Fibroblast of skin of back (primary cell): ENCODE results near the gene ADRA2C.

Experiments
- DNase-seq: peaks from one replicate; pipeline ENCODE4 v3.0.0-alpha.2; 2013

Gene ADRA2C

DNA sequence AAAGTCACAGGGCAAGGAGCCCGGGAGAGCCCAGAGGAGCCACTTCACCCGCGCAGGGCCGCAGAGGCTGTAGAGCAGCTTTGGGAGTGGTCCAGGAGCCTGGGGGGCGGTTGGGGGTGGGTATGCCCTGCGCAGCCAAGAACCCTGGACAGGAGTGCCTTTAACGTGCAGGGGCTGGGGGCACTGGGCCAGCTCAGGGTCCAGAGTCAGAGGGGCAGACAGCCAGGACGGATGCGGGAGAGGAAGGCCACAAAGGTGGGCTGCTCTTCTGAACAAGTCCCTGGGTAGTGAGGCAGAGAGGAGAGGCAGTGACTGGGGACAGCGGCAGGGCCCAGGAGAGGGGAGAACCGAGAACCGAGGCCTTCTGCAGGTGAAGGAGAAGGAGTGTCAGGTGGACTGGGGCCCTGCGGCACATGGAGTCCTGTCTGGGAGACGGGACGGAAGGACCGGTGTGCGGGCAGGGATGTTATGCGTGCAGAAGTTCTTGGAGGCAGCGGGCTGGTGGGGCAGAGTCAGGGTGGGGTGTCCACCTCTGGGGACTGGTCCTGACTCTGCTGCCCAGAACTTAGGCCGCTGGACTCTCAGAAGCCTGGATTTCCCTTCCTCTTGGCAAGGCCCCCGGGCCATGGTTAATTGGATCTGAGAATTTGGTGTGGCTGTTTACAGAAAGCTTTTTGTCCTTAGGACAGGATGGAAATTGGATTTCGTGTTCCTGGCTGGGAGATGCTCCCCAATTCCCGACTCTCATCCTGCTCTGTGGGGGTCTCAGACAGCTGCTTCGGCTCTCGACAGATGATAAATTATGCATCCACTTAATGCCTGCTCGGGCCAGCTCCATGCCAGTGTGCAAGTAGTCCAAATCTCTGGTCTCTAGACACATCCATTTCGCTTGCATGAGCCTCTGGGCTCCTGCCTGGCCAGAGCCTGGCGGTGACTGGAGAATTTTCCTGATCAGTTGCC lies 31.9 kb downstream of the ADRA2C start:
- DNase-seq = no peak

DNA sequence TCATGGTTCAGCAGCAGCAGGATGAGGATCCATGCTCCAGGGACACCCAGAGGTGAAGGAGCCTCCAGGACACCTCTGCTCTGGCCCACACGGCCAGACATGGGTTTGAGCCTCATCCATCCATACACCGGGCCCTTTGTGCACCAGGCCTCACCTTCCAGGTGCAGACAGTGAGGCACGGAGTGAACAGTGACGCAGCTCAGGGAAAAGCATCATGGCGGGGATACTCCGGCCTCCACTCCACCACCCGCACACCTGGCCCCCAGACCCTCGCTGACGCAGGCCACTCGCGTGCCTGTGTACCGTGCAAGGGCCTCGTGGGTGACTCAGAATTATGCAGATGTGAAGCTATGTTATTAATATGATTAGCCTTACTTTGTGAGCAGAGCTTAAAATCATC lies 33.3 kb downstream of the ADRA2C start:
- DNase-seq = no peak

DNA sequence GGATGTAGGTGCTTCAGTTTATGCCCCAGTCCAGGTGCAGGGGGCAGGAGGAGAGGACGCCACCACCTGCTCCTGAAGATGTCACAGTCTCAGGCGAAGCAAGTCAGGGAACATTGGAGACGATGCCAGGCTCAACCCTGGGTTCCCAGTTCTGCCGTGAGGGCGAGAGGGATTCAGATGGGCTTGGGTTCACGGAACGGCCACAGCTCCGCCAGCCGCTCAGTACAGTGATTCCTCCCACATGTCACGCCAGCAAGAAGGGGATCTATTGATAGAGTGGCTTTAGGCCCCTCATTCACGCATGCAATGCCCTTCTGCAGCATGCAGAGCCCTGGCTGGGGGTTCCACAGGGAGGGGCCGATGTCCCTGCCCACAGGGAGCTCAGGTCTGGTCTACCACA lies 34.2 kb downstream of the ADRA2C start:
- no peak for DNase-seq

DNA sequence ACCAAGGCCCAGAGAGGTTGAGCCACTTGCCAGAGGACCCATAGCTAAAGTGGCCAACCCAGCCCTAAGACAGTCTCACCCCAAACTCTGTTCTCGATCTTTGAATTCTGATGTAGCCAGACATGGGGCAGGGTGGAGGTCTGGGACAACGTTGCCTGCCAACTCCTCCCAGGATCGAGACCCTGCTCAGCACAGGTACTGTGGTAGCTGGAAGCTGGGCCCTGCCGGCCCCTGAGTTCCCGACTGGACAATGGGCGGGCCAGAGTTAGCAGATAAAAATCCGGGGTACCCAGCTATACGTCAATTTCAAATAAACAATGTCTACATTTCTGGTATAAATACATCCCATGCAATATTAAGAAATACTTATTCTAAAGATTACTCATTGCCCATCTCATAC lies 35.3 kb downstream of the ADRA2C start:
- no peak for DNase-seq

DNA sequence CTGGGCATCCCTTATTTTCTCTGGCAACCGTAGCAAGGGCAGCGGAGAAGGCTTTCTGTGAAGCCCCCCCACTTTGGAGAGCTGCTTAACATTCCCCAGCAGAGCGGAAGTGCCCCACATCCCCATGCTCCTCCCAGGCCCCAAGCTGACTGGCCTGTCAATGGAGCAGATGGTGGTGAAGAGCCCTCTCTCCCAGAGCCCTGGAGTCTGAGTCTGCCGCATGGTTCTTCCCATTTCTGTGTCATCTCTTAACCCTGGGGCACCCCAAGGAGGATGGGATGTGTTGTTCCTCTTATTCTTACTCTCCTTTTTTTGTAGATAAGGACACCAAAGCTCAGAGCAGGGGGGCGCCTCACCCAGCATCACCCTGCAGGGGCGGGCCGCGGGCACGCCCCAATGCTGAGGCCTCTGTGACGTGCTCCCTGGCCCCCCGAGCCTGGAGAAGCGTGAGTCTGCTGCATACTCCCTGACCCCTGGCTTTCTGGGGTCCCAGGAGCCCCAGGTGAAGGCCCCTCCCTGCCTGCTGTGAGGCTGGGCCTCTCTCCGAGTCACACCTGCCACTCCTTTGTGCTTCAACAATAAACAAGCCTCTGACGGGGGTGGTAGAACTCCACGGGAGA lies 35.9 kb downstream of the ADRA2C start:
- DNase-seq = no peak

DNA sequence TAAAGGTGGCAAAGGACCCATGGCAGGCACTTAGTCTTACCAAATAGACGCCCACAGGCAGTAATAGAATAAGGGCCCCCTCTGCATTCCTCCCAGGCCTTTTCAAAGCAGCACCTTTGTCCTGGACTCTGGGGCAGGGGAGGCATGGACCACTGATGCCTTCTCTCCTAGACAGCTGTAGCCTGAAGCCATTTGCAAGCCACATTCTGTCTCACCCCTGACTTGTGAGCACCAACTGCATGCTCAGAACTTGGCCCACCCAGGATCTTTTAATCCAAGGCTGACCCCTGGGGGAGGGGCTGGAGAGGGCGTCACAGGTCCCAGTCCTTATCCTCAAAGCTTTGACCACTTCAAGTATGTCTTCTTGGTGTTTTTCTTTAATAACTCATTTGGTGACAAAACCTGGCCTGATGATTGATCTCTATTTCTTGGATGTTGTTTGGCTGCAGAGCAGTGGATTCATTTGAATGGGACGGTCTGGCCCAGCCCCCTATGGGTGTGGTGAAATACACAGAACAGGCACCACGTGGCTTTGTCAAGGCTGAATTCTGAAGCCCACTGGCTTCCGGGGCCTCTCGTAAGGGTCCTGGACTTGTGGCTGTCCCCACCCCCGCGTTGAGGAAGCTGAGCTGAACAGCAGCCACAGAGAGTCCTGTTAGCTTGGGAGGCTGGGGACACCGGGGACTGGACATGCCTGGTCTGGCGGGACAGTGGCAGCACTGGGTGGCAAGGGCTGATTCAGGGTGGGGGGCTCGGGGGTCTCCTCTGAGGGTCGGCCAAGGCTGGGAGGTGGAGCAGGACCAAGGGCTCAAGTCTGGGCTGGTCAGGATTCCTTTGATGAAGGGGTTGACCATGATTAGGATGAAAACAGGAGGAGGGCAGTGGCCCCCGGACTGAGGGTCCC lies 36.6 kb downstream of the ADRA2C start:
- DNase-seq = no peak

DNA sequence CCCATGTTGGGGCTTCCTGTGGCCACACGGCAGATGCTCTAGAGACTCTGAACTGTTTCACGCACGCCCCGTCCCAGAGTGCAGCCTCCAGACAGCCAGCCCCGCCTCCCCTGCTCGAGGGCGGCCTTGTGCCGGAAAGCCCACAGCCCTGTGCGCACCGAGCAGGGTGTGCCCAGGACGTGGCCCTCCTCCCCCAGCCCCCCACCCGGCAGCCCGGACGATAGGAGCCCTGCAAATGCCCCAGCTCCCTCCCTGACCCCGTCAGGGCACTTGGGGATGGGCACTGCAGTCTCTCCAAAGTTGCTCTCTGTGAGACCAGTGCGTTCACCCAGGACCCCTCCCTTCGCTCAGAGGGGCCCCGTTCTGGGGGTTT lies 37.3 kb downstream of the ADRA2C start:
- no peak for DNase-seq

DNA sequence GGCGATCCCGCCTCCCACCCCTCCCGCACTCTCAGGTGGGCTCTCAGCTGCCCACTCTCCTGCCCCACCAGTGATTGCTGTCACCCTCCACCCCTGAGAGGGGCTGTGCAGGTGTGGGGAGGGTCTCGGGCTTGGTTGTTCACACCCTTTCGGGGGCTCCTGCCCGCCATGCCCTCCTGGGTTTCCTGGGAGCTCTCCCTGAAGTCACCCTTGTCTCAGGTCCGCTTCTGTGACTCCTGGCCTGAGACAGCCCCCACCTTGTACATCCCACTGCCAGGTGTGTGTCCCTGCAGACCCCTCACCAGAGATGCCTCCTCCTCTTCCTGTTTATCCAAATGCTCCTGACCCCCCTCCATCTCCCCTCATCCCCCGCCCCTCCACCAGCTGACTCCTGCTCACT lies 37.8 kb downstream of the ADRA2C start:
- DNase-seq = no peak

DNA sequence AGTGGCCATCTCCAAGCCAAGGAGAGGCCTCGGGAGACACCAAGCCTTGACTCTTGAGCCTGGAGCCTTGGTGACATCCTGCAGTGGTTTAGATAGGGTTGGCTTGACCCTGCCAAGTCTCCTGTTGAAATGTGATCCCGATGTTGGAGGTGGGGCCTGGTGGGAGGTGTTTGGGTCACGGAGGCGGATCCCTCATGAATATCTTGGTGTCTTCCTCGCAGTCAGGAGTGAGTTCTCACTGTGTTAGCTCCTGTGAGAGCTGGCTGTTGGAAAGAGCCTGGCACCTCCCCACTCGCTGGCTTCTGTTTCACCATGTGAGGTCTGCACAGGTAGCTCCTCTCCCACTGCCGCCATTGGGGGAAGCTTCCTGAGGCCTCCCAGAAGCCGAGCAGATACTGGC lies 38.8 kb downstream of the ADRA2C start:
- DNase-seq = no peak

DNA sequence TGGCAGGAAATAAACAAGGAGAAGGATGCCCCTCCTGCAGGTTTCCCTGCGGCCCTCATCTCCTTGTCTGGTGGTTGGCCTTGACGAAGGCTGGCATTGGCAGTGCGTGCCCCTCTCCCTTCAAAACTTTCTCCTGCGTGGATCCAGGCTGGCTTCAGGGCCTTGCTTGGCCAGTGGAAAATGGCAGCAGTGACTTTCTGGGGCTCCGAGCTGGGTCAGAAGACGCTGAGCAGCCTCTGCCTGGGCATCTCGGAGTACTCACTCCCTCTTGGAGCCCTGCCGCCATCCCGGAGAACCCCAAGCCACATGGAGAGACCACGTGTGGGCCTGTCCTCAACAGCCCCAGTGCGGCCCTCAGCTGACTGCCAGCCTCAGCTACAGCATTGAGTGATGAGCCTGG lies 39.5 kb downstream of the ADRA2C start:
- no peak for DNase-seq

DNA sequence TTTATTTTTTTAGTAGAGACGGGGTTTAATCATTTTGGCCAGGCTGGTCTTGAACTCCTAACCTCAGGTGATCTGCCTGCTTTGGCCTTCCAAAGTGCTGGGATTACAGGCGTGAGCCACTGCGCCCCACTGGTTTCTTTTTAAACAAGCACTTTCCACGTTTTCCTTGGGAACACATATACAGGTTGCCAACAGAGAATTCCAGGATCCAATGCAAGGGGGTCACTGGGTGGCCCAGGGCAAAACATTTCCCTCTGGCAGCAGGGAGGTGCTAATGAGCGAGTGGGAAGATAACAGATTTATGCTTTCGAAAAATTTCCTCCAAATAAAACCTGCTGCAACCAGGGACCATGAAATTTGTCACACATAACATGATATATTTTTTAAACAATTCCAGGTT lies 41.1 kb downstream of the ADRA2C start:
- DNase-seq = no peak

DNA sequence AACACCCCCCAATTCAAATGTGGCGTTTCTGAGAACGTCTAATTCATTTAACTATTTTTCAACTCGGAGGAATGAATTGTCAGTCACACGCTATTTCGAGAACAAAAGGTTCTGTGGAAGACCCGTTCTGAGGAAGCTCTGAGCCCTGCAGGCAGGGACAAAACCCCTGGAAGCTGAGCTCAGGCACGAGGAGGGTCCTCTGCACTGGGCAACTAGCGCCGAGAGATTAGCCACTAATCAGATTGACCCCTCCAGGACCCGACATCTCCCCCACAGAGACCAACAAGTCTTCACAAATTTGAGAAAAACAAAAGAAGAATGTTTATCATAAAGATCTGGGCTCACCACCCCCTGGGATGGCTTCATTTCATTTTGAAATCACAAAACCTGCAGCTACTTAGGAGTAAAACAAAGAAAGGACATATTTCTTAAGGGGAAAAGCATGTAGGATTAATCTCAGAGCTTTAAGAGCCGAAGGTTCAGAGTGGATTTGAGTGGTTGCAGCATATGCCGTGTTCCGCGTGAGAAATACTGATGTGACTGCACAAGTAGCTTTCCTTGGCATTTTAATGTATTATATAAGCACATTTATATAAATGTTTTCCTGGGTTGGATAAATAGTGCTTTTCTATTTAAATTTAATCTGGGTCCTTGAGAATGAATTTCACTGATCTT lies 41.8 kb downstream of the ADRA2C start:
- no peak for DNase-seq

DNA sequence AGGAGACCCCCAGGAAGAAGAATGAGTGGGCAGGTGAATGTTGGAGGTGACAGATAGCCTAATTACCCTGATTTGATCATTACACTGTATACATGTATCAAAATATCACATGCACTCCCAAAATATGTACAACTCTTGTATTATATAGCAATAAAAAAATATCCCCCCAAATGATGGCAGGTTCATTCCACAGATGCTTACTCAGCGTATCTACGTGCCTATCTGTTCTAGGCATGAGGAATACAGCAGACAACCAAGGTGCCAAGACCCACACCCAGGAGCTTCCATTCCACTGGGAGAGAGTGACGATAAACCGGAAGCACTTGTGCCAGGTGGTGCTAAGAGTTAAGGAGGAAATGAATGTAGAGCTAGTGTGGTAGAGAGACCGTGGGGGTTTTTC lies 42.4 kb downstream of the ADRA2C start:
- DNase-seq = no peak

DNA sequence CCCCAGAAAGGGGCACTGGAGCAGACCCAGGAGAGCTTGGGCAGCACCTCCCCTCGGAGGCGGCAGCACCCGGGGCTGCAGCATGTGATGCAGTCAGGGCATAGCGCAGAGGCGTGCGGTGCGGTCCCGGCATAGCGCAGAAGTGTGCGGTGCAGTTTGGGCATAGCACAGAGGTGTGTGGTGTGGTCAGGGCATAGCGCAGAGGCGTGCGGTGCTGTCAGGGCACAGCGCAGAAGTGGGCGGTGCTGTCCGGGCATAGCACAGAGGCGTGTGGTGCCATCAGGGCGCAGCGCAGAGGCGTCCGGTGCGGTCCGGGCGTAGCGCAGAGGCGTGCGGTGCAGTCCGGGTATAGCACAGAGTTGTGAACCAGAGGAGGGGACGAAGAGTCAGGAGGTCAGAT lies 42.8 kb downstream of the ADRA2C start:
- no peak for DNase-seq

DNA sequence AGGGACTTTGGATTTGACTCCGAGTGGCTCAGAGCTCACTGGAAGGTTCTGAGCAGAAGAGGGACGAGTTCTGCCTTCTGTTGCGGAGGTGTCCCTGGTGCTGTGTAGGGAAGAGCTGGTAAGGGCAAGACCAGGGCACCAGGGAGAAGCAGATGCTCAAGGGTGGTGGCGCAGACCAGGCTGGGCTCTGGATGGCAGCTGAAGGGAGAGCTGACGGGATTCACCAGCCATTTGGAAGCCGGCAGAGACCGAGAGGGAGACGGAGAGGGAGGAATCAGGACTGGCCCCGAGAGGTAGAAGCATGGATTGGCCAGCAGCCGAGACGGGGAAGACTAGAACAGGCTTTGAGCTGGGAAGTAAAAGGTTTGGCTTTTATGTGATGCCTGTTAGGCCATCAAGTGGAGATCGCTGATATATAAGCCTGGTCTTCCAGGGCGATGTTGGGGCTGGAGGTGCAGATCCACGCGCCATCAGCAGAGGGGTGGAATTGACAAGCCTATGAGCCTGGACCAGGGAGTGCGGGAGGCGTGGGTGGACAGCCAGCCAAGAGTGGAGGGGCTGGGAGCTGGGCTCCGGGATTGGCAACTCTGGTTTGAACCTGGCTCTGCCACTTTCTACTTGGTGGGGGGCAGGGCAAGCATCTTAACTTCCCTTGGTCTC lies 43.4 kb downstream of the ADRA2C start:
- DNase-seq = no peak

DNA sequence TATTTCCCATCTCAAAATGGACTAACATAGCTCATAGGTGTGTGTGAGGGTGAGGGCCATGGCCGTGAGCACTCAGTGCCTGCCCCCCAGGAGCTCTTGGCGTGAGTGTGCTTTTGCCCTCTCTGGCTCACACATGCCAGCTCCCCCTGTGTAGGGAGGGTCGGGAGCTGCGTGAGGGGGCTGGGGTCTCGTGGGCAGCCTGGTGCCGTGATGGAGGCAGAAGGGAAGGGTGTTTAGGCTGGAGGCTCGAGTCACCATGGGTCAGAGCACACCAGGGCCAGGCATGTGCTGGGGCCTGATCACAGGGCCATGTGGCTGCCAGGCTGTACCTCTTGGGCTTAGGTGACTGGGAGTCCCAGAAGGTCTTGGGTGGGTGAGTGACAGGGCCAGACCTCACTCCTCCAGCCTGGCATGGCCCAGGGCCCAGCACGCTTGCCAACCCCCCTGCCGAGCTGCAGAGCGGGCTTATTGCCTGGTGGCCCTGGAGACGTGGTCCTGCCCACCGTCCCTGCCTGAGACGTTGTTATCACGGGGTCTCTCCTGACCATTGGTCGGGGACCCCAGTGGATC lies 44.0 kb downstream of the ADRA2C start:
- no peak for DNase-seq

DNA sequence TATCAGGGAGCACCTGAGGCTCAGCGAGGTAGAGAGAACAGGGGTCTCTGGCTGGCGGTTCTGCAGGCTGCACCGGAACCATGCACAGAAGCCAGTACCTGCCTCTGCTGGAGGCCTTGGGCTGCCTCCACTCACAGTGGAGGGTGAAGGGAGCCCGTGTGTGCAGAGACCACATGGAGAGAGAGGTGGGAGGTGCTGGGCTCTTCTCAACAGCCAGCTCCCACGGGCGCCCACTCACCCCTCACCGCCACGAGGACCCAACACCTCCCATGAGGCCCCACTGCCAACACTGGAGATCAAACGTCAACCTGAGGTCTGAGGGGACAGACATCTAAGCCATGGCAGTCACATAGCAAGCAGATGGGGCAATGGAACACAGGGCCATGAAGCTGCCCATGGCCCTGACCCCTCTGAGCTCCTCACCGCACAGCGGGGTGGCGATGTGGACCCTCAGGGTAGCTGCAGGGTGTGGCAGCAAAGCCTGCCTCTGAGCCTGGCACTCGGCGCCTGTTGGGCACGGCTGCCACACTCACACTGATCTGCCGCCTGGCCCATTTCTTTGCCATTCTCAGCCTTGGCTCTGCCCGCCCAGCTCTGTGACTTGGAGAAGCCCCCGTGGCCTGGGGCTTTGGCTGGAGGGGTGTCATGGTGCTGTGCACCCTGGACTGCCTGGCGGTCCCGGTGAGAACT lies 44.8 kb downstream of the ADRA2C start:
- DNase-seq = no peak

DNA sequence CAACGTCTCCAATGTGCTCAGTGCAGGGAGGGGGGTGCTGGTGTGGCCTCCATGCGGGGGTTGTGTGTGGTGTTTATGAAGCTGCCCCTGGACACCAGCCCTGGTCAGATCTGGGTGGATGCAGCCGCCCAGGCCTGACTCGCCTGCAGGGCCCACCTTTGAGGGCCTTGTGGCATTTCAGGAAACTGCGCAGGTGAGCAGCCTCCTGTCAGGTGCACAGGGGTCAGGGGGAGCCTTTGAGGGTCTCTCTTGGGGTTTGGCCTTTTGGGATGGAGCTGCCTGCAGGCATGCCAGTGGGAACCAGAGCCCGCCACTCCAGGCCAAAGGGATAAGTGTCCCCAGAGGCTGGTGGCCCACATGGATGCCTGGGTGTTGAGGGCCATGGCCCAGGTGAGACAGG lies 45.4 kb downstream of the ADRA2C start:
- no peak for DNase-seq

DNA sequence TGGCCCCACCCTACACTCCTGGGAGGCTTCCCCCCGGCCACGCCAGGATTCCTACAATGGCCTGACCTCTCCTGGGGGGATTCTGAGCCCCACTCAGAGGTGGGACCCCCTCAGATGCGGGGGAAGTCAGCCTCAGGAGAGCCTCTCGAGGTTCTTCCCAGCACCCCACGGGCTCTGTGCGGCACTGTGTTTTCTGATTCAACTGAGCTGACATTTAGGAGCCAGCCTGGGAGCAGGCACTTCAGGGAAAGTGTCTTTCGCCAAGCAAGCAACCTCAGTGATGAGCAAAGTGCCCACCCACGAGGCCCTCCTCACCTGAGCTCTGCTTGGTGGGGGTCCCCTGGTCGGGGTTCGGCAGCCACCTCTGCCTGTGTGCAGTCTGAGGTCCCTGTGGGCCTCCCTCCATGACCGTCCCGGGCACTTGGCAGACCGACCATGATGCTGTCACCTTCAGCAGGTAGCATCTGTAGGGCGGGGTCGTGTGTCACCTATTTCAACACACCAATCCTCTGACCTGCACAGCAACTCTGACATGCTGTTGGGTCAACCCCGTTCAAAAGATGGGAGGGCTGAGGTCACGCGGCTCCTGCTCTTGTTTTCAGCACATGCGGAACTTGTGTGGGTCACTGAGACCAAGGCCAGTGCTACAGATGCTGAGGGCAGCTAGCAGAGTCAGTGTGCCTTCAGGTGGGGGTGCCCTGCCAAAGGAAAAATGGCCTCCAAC lies 46.2 kb downstream of the ADRA2C start:
- DNase-seq = no peak
